H1 (cell line): ENCODE data around the gene GTF2F1. TPM values are rescaled to one million over a fixed set of nuclear protein-coding genes. Genes with fewer than 3 reads are reported as not detected.

Experiments used
- CTCF ChIA-PET: fragments of 300-600 bp; sonication (Branson Sonifier 250); formaldehyde crosslinking; loops from one replicate; lab custom pipeline; 2021; ENCODE audit not compliant: partially characterized antibody; lab: Charles Lee
- POLR2A ChIA-PET: fragments of 300-600 bp; sonication (Branson Sonifier 250); formaldehyde crosslinking; loops from one replicate; lab custom pipeline; 2021; ENCODE audit warnings: inconsistent platforms; ENCODE audit not compliant: partially characterized antibody; lab: Charles Lee
- DNase-seq, 2 experiments: peaks; one replicate each; pipeline versions ENCODE4 v3.0.0 to v3.0.0-alpha.2; 2010 to 2022; ENCODE audit warnings: low spot score in 2 of 2, low read depth in 1 of 2, mixed read lengths in 1 of 2
- FAIRE-seq: peaks from 2 replicates; lab custom pipeline; 2011; peaks lifted over from hg19 to GRCh38; lab: Jason Lieb, UNC
- H2AFZ ChIP-seq: 2 replicates; pipeline ENCODE4 v1.8.1; 2012; ENCODE audit warnings: low read length, inconsistent platforms
- H2AK5ac ChIP-seq: 2 replicates; pipeline ENCODE4 v1.6.1; 2013; ENCODE audit warnings: low read depth, low read length
- H2BK120ac ChIP-seq: replicated peaks from 2 replicates; pipeline ENCODE3; 2013; ENCODE audit warnings: low read depth, low read length, inconsistent platforms
- H2BK12ac ChIP-seq: 2 replicates; pipeline ENCODE4 v1.6.1; 2013; ENCODE audit warnings: low read depth, low read length
- H2BK15ac ChIP-seq: 2 replicates; pipeline ENCODE4 v1.6.1; 2013; ENCODE audit warnings: low read length
- H2BK20ac ChIP-seq: 2 replicates; pipeline ENCODE4 v1.6.1; 2013; ENCODE audit warnings: low read length
- H2BK5ac ChIP-seq: 2 replicates; pipeline ENCODE4 v1.6.1; 2013; ENCODE audit warnings: low read depth, low read length
- H3K14ac ChIP-seq: 2 replicates; pipeline ENCODE4 v1.6.1; 2013; ENCODE audit warnings: inconsistent platforms; ENCODE audit not compliant: insufficient read length
- H3K18ac ChIP-seq: 2 replicates; pipeline ENCODE4 v1.6.1; 2013; ENCODE audit warnings: low read length; ENCODE audit errors: extremely low read depth
- H3K23ac ChIP-seq: 2 replicates; pipeline ENCODE4 v1.6.1; 2013; ENCODE audit warnings: inconsistent platforms; ENCODE audit not compliant: insufficient read length
- H3K23me2 ChIP-seq: 2 replicates; pipeline ENCODE4 v1.6.1; 2013; ENCODE audit warnings: low read depth, low read length
- H3K27ac ChIP-seq: 2 replicates; pipeline ENCODE4 v1.6.1; 2011; ENCODE audit warnings: low read depth, low read length, inconsistent platforms
- H3K27me3 ChIP-seq, 4 experiments: replicated peaks in 1 of 4; 1 replicate in 1 of 4; 2 replicates in 3 of 4; pipeline versions ENCODE4 v1.6.1 to v1.8.1; 2011 to 2013; ENCODE audit warnings: low read length in 3 of 4, mild to moderate bottlenecking in 3 of 4, inconsistent platforms in 2 of 4, mixed read lengths in 2 of 4, moderate library complexity in 1 of 4; ENCODE audit not compliant: control insufficient read depth in 3 of 4, insufficient read depth in 3 of 4; ENCODE audit errors: extremely low read depth in 1 of 4
- H3K36me3 ChIP-seq, 4 experiments: 2 replicates each; pipeline versions ENCODE4 v1.6.1 to v1.8.1; 2011 to 2013; ENCODE audit warnings: mild to moderate bottlenecking in 4 of 4, low read length in 3 of 4, moderate library complexity in 2 of 4, control low read depth in 1 of 4, inconsistent platforms in 1 of 4; ENCODE audit not compliant: insufficient read depth in 4 of 4, control insufficient read depth in 2 of 4
- H3K4ac ChIP-seq: replicated peaks from 2 replicates; pipeline ENCODE3; 2013; ENCODE audit warnings: low read length, low read depth, mixed read lengths, inconsistent platforms; ENCODE audit not compliant: insufficient read length
- H3K4me1 ChIP-seq, 4 experiments: replicated peaks in 1 of 4; 1 replicate in 1 of 4; 2 replicates in 3 of 4; pipeline versions ENCODE4 v1.6.1 to v1.8.1; 2011 to 2013; ENCODE audit warnings: low read length in 3 of 4, inconsistent platforms in 2 of 4, mixed read lengths in 1 of 4; ENCODE audit not compliant: insufficient read depth in 4 of 4, control insufficient read depth in 3 of 4
- H3K4me2 ChIP-seq, 2 experiments: 2 replicates each; pipeline versions ENCODE4 v1.6.1 to v1.8.1; 2011 to 2013; ENCODE audit warnings: low read depth in 2 of 2, low read length in 2 of 2, control low read depth in 1 of 2, inconsistent platforms in 1 of 2, mild to moderate bottlenecking in 1 of 2; ENCODE audit not compliant: insufficient read depth in 1 of 2
- H3K4me3 ChIP-seq, 4 experiments: fragments of 200-600, 300-600 bp in 1 of 4; sonication (generic), shearing (Covaris generic), sonication (Bioruptor Twin) in 1 of 4; 2 replicates each; pipeline versions ENCODE4 v1.5.1 to v1.8.1; 2011 to 2016; ENCODE audit warnings: low read length in 4 of 4, low read depth in 3 of 4, control low read depth in 2 of 4, inconsistent platforms in 2 of 4, mild to moderate bottlenecking in 2 of 4, mixed read lengths in 1 of 4, moderate library complexity in 1 of 4; ENCODE audit not compliant: insufficient read depth in 2 of 4; ENCODE audit errors: extremely low read depth in 1 of 4
- H3K56ac ChIP-seq: replicated peaks from 2 replicates; pipeline ENCODE3; 2013; ENCODE audit warnings: low read depth, mild to moderate bottlenecking, mixed read lengths, low read length, inconsistent platforms; ENCODE audit not compliant: insufficient read length
- H3K79me1 ChIP-seq: 2 replicates; pipeline ENCODE4 v1.6.1; 2013; ENCODE audit warnings: low read depth, low read length, control low read depth
- H3K79me2 ChIP-seq, 2 experiments: 2 replicates each; pipeline versions ENCODE4 v1.6.1 to v1.8.1; 2012 to 2013; ENCODE audit warnings: low read length in 2 of 2, mild to moderate bottlenecking in 2 of 2, inconsistent platforms in 1 of 2; ENCODE audit not compliant: insufficient read depth in 2 of 2, control insufficient read depth in 1 of 2
- H3K9ac ChIP-seq, 4 experiments: replicated peaks in 1 of 4; 1 replicate in 1 of 4; 2 replicates in 3 of 4; pipeline versions ENCODE4 v1.6.1 to v1.8.1; 2011 to 2013; ENCODE audit warnings: low read depth in 3 of 4, low read length in 3 of 4, control low read depth in 2 of 4, mild to moderate bottlenecking in 2 of 4, moderate library complexity in 2 of 4, inconsistent platforms in 1 of 4; ENCODE audit errors: extremely low read depth in 1 of 4
- H3K9me3 ChIP-seq, 2 experiments: 2 replicates each; pipeline versions ENCODE4 v1.6.1 to v1.8.1; 2012 to 2013; ENCODE audit warnings: mild to moderate bottlenecking in 2 of 2, moderate library complexity in 2 of 2, control low read depth in 1 of 2, inconsistent platforms in 1 of 2, low read depth in 1 of 2, low read length in 1 of 2, mixed read lengths in 1 of 2; ENCODE audit not compliant: insufficient read depth in 2 of 2
- H4K20me1 ChIP-seq, 2 experiments: replicated peaks in 1 of 2; 2 replicates each; pipeline versions ENCODE3 to v1.8.1; 2011 to 2013; ENCODE audit warnings: inconsistent platforms in 2 of 2, low read length in 2 of 2, mild to moderate bottlenecking in 1 of 2; ENCODE audit not compliant: insufficient read depth in 2 of 2, control insufficient read depth in 1 of 2
- H4K5ac ChIP-seq: 2 replicates; pipeline ENCODE4 v1.6.1; 2013; ENCODE audit warnings: low read length, low read depth, mixed read lengths, inconsistent platforms; ENCODE audit not compliant: insufficient read length
- H4K8ac ChIP-seq: 2 replicates; pipeline ENCODE4 v1.8.0; 2013; ENCODE audit warnings: mild to moderate bottlenecking, moderate library complexity, low read length, inconsistent platforms; ENCODE audit not compliant: insufficient read depth; ENCODE audit errors: extremely low read depth
- H4K91ac ChIP-seq: replicated peaks from 2 replicates; pipeline ENCODE3; 2013; ENCODE audit warnings: low read length, mixed read lengths, inconsistent platforms; ENCODE audit not compliant: insufficient read length
- EP300 ChIP-seq, 2 experiments: IDR thresholded peaks; 1 replicate in 1 of 2; 2 replicates in 1 of 2; pipeline ENCODE4 v1.6.1; 2011 to 2012; ENCODE audit warnings: low read depth in 2 of 2, low read length in 2 of 2, mild to moderate bottlenecking in 2 of 2, borderline replicate concordance in 1 of 2, inconsistent platforms in 1 of 2, moderate library complexity in 1 of 2
- EZH2 ChIP-seq: fragments of 200-600 bp; sonication (generic); IDR thresholded peaks from 2 replicates; pipeline ENCODE4 v1.7.1; 2012; ENCODE audit warnings: low read depth, mild to moderate bottlenecking, moderate library complexity, low read length, inconsistent platforms; ENCODE audit not compliant: severe bottlenecking
- HDAC2 ChIP-seq, 2 experiments: fragments of 300-600 bp in 1 of 2; sonication (generic) in 1 of 2; IDR thresholded peaks; 2 replicates each; pipeline ENCODE4 v1.6.1; 2011 to 2012; ENCODE audit warnings: low read depth in 2 of 2, low read length in 2 of 2, mild to moderate bottlenecking in 2 of 2, moderate library complexity in 2 of 2, borderline replicate concordance in 1 of 2, inconsistent platforms in 1 of 2
- JUN ChIP-seq: IDR thresholded peaks from 2 replicates; pipeline ENCODE4 v1.6.1; 2011; ENCODE audit warnings: low read depth, mild to moderate bottlenecking, improper control_type of control experiment, low read length
- RFX5 ChIP-seq: IDR thresholded peaks from 2 replicates; pipeline ENCODE4 v1.6.1; 2011; ENCODE audit warnings: low read depth, low read length, improper control_type of control experiment, borderline replicate concordance
- RNF2 ChIP-seq: fragments of 200-900, 300-1000 bp; sonication (generic); IDR thresholded peaks from 2 replicates; pipeline ENCODE4 v1.7.1; 2016; ENCODE audit warnings: borderline replicate concordance, low read depth, mild to moderate bottlenecking, antibody characterized with exemption, low read length; ENCODE audit not compliant: poor library complexity, severe bottlenecking; ENCODE audit errors: missing control alignments
- SAP30 ChIP-seq: fragments of 300-600 bp; sonication (generic); IDR thresholded peaks from 2 replicates; pipeline ENCODE4 v1.7.1; 2012; ENCODE audit warnings: low read length, moderate library complexity, mild to moderate bottlenecking, inconsistent platforms; ENCODE audit not compliant: insufficient read depth, insufficient replicate concordance
- SIN3A ChIP-seq, 2 experiments: IDR thresholded peaks in 1 of 2; conservative IDR thresholded peaks in 1 of 2; 2 replicates each; pipeline ENCODE4 v1.6.1; 2011 to 2012; ENCODE audit warnings: low read length in 2 of 2, improper control_type of control experiment in 1 of 2, low read depth in 1 of 2, mild to moderate bottlenecking in 1 of 2
- SP1 ChIP-seq: IDR thresholded peaks from 2 replicates; pipeline ENCODE4 v1.6.1; 2011; ENCODE audit warnings: low read depth, low read length
- WGBS, 2 experiments: shearing (Covaris generic) in 1 of 2; methylation state at CpG; one replicate each; pipeline versions ENCODE4 v1.1.6 to v1.1.7; 2013 to 2015; ENCODE audit warnings: low lambda C conversion rate in 2 of 2, mixed read lengths in 2 of 2, inconsistent platforms in 1 of 2, low coverage in 1 of 2, missing lambda C conversion rate in 1 of 2; ENCODE audit not compliant: insufficient replicate concordance in 2 of 2, insufficient coverage in 1 of 2, insufficient read length in 1 of 2; ENCODE audit errors: extremely low coverage in 1 of 2, missing lambda C conversion rate in 1 of 2; 5-methylcytosine and 5-hydroxymethylcytosine counted together
- polyA plus RNA-seq, 7 experiments: library from polyadenylated mRNA; depleted of rRNA in 3 of 7; stranded (reverse) in 5 of 7; unstranded in 2 of 7; fragments of >200 nt in 5 of 7; fragments of 200-250 nt in 2 of 7; gene quantifications; 1 replicate in 5 of 7; 2 replicates in 1 of 7; 4 replicates in 1 of 7; pipeline versions ENCODE4 v1.2.1 to v1.2.3, GENCODE V29; 2011 to 2013; ENCODE audit warnings: missing spikeins in 2 of 7, mixed read lengths in 2 of 7
- total RNA-seq: library from RNA; stranded (reverse); fragmentation: NEBNext Ultra II Directional; extraction: Animal tissue kit (Norgen Biotek cat#: 25700); gene quantifications from 2 replicates; pipeline ENCODE4 v1.2.1, GENCODE V29; 2021
- TF ChIP-seq, protein P1 (sequence below): IDR thresholded peaks from 2 replicates; pipeline ENCODE4 v1.6.1; 2011; ENCODE audit warnings: low read length, improper control_type of control experiment

Gene GTF2F1
- total and polyA plus RNA-seq, 2 of the 8 experiments (the other 6 are each of a cell fraction or from before 2014, with no cell fraction given), result 29.3 to 56.3 TPM

DNA sequence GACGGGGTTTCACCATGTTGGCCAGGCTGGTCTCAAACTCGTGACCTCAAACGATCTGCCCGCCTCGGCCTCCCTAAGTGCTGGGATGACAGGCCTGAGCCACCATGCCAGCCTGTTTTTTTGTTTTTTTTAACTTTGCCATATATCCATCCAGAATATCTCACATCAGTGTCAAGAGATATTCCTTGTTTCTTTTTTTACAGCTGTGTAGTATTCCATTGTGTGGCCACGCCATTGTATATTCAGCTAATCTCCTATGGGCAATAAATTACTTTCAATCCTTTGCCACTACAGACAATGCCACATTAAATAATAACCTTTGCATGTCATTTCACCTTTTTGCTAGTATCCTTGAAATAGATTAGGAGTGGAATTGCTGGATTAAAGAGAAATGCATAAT, 16.4 kb upstream of the GTF2F1 start:
- H2AFZ ChIP-seq, result no peak overlapping the region
- TF ChIP-seq, protein P1, sequence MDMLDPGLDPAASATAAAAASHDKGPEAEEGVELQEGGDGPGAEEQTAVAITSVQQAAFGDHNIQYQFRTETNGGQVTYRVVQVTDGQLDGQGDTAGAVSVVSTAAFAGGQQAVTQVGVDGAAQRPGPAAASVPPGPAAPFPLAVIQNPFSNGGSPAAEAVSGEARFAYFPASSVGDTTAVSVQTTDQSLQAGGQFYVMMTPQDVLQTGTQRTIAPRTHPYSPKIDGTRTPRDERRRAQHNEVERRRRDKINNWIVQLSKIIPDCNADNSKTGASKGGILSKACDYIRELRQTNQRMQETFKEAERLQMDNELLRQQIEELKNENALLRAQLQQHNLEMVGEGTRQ, result no peak
- TF ChIP-seq RNF2, result no peak
- no peak for TF ChIP-seq JUN
- no peak for TF ChIP-seq RFX5
- TF ChIP-seq SIN3A (conservative IDR thresholded peaks at IDR 0.05 in 1 of 2, IDR thresholded peaks at IDR 0.05 in 1 of 2; ENCODE audit: low read depth in 1 of 2, low read length in 2 of 2), result no peak
- TF ChIP-seq EZH2, result no peak
- TF ChIP-seq HDAC2 (IDR thresholded peaks at IDR 0.05; ENCODE audit: borderline replicate concordance in 1 of 2, low read depth in 2 of 2, low read length in 2 of 2), result no peak
- no peak for TF ChIP-seq SAP30
- TF ChIP-seq SP1, result no peak
- no peak for TF ChIP-seq EP300 (IDR thresholded peaks at IDR 0.05; ENCODE audit: borderline replicate concordance in 1 of 2, low read depth in 2 of 2, low read length in 2 of 2)

More for the DNA sequence above, 16.4 kb upstream of the GTF2F1 start:
- no peak overlapping the region for H3K23ac ChIP-seq
- H3K9ac ChIP-seq, result no peak overlapping the region
- H3K23me2 ChIP-seq, result no peaks in the 10 kb centered on the region
- no peak overlapping the region for H2BK20ac ChIP-seq
- H4K8ac ChIP-seq, result no peak overlapping the region
- 90% methylated on average over 6 of the region's 6 CpGs; no CpG with 5 or more reads in 1 of the 2 experiments for WGBS, 2 experiments
- no peak overlapping the region for H3K14ac ChIP-seq
- no peak overlapping the region for H2BK12ac ChIP-seq
- H3K79me2 ChIP-seq, result no peaks in the 10 kb centered on the region
- no peak overlapping the region for H4K91ac ChIP-seq
- no peak overlapping the region for H2BK5ac ChIP-seq
- no peaks in the 10 kb centered on the region for H3K9me3 ChIP-seq
- H3K4me2 ChIP-seq, result no peak overlapping the region
- peaks cover 0 to 11% (median 1%) of the 10 kb centered on the region in 4 experiments; a peak in 3 of 8 replicates for H3K36me3 ChIP-seq
- ChIA-PET CTCF (interaction anchor here (0.7 to 1.7 kb wide), 5 partner anchors 8 to 1378 kb away, joined by 3 to 5 read pairs (median 3); no protein-coding TSS in a partner anchor), POLR2A (interaction anchor here (0.6 to 4.9 kb wide), 4 partner anchors 12 to 1720 kb away, joined by 3 to 26 read pairs (median 3); no protein-coding TSS in a partner anchor)
- no peak overlapping the region for H2BK120ac ChIP-seq
- no peak overlapping the region for H3K4me3 ChIP-seq
- no peaks in the 10 kb centered on the region for H3K27me3 ChIP-seq
- H3K27ac ChIP-seq, result no peak overlapping the region
- H3K56ac ChIP-seq, result no peak overlapping the region
- H3K79me1 ChIP-seq, result no peaks in the 10 kb centered on the region
- H2BK15ac ChIP-seq, result no peak overlapping the region
- H3K4ac ChIP-seq, result no peak overlapping the region
- H4K5ac ChIP-seq, result no peak overlapping the region
- DNase-seq, result no peak
- no peak overlapping the region for H3K18ac ChIP-seq
- no peak for FAIRE-seq
- no peak overlapping the region for H2AK5ac ChIP-seq
- H4K20me1 ChIP-seq, result peaks cover 0 to 7% of the 10 kb centered on the region in 2 experiments
- H3K4me1 ChIP-seq, result peaks cover 0 to 12% (median 6%) of the 10 kb centered on the region in 4 experiments; a peak in 6 of 7 replicates
